LNCAP (cell line): ENCODE data around the gene ZCCHC14.

Experiments
- TF ChIP-seq, protein P1 (sequence below): fragments of 450-650 bp; IDR thresholded peaks from 2 replicates; pipeline ENCODE4 v1.5.1; 2017; ENCODE audit warnings: mild to moderate bottlenecking

Gene ZCCHC14

DNA sequence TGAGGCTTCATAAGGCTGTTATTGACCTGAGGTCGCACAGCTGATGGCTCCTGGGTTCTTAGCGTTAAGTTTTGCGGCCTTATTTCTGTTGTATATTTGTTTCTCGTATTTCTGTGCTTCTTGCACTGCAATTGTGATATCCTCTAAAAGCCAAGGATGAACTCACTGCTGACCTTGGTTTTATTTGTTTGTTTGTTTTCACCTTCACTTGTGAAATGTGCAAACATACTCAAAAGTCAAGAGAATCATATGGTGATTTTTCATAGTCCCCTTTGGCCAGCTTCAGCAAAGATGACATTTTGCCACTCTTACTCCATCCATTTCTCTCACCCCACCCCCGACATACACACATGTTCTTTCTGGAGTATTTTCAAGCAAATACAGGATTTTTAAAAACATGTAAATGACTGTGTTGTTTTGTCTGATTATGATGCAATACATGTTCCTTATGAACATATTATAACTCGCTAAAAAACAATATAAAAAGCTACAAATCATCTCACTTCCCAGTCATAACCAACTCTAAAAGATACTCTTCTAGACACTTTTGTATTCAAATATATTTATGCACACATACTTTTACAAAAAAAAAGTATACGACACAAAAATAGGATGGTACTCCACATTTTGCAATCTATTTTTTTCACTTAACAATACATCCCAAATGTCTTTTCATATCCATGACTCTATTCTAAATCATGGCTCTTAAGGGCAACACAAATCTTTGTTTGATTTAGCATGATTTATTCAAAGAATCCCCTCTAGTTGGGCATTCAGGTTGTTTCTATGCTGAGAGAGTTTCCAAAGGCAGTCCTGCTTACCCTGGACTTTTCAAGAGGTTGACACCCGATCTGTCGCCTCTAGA is 5.7 kb upstream of the ZCCHC14 start:
- TF ChIP-seq, protein P1, sequence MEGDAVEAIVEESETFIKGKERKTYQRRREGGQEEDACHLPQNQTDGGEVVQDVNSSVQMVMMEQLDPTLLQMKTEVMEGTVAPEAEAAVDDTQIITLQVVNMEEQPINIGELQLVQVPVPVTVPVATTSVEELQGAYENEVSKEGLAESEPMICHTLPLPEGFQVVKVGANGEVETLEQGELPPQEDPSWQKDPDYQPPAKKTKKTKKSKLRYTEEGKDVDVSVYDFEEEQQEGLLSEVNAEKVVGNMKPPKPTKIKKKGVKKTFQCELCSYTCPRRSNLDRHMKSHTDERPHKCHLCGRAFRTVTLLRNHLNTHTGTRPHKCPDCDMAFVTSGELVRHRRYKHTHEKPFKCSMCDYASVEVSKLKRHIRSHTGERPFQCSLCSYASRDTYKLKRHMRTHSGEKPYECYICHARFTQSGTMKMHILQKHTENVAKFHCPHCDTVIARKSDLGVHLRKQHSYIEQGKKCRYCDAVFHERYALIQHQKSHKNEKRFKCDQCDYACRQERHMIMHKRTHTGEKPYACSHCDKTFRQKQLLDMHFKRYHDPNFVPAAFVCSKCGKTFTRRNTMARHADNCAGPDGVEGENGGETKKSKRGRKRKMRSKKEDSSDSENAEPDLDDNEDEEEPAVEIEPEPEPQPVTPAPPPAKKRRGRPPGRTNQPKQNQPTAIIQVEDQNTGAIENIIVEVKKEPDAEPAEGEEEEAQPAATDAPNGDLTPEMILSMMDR: no peak

DNA sequence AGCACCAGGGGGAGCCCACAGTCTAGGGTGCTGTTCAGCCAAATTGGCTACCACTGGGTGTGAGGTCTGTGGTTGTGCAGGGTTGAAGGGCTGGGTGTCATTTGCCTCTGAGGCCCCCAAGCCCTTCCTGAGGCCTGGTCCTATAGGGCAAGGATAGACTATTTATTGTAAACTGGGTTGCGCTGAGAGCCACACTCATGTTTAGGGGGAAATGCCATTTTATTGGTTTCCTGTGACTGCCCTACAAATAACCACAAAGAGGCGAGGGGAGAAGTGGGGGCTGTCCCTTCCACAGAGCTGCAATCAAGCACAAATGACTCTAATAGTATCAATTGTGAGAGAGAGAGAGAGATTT is 3.6 kb upstream of the ZCCHC14 start:
- TF ChIP-seq, protein P1: no peak

DNA sequence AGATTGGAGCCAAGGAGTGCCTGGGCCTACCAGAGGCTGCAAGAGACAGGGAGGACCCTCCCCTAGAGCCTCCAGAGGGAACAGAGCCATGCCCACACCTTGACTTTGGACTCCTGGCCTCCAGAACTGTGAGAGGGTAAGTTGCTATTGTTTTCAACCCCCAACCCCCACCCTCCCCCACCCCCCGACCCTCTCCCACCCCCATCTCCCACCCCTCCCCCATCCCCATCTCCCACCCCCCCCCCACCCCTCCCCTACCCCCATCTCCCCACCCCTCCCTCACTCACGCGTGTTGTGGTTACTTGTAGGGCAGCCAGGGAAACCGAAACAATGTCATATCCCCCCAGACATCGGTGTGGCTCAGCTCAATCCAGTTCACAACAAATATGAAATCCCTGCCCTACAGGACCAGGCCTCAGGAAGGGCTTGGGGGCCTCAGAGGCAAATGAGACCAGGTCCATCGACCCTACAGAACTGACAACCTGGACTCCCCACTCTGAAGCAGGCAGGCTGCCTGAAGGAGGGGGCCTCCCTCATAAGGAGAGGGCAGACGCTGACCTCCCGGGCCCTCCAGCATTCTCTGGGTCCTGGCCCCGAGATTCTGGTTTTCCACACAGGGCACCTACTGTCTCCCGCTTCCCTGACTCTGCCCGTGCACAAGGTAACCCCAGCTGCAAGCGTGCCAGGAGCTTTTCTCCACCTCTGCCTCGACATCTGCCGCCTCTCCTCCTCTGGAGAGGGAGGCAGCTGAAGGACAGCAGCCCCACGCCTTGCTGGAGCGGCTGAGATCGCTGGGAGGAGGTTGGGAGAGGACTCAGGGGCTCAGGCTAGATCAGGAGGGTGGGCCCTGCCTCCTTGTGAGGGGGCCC is 3.0 kb upstream of the ZCCHC14 start:
- TF ChIP-seq, protein P1: no peak

GRCh38 chr16:87493608-87494280 is 920 bp upstream of the ZCCHC14 start:
- TF ChIP-seq, protein P1: no peak

DNA sequence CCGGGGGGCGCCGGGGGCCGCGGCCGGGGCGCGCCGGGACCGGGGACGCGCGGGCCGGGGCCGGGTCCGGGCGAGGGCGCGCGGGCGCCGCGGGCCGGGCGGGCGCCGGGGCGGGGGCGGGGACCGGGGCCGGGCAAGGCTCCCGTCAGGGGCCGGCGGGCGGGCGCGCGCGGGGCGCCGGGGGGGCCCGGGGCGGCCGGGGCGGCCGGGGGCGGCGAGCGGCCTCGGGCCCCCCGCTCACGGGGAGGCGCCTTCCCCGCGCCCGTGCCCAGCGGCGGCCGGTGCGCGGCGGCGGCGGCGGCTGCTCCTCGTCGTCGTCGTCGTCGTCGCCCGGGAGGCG is 563 bp downstream of the ZCCHC14 start:
- TF ChIP-seq, protein P1: no peak

GRCh38 chr16:87491522-87492290 is 1.1 kb downstream of the ZCCHC14 start:
- TF ChIP-seq, protein P1: no peak
